Suprapubic skin (tissue), 3 donors: ENCODE results near the gene CYB5D1.

Source experiments
- EP300 ChIP-seq: sonication (generic); formaldehyde crosslinking; IDR thresholded peaks from one replicate; pipeline ENCODE4 v1.6.1; 2017; ENCODE audit warnings: antibody characterized with exemption
- POLR2A ChIP-seq, 2 donors: fragments of 450-650 bp; IDR thresholded peaks; one replicate each; pipeline ENCODE4 v1.6.1; 2017; ENCODE audit warnings: antibody characterized with exemption in 2 of 2, mild to moderate bottlenecking in 2 of 2, moderate library complexity in 2 of 2
- TF ChIP-seq, protein P1 (sequence below), 2 donors: fragments of 200-600 bp in 1 of 2; fragments of 450-650 bp in 1 of 2; sonication (generic) in 1 of 2; IDR thresholded peaks; one replicate each; pipeline ENCODE4 v1.5.1; 2016 to 2019; ENCODE audit warnings: antibody characterized with exemption in 2 of 2, mild to moderate bottlenecking in 1 of 2, moderate library complexity in 1 of 2

DNA sequence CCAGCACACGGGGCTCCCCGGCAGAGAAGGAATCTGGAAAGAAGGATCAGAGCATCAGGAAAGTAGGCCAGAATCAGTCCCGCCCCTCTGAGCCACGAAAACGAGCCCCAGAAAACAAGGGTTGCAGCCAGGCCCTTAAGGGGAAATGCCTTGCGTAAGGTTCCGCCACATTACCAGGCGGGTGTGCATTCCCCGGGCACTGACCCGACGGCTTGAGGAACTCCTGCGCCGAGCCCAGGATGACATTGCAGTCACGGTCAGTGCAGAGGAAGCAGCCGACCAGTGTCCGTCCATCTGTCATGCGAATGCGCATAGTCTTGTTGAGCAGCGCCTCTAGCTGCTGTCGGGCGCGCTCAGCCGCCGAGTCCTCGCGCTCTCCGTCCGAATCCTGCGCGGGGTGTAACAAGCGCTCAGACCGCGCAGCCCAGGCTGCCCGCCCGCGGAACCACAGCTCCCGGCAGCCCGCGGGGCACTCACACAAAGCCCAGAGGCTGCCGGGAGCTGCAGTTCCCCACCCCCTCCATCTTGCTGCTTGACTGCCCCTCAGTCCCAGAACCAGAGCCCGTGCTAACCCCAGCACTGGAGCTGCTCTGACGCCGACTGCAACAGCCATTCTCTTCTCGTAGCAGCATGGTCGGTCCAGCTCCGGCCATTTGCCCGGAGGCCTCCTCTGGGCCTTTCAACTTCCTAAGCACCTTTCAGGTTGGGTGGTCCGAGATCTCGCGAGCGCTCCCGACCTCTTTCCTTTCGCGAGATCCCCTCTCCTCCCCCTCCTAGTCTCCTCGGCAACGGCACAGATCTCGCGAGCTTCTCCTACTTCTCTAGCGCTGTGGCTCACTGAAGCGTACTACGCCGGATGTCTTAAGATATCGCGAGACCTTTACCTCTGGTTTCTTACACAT is 741 bp upstream of the CYB5D1 start, which contains the start of gene NAA38:
- TF ChIP-seq, protein P1, sequence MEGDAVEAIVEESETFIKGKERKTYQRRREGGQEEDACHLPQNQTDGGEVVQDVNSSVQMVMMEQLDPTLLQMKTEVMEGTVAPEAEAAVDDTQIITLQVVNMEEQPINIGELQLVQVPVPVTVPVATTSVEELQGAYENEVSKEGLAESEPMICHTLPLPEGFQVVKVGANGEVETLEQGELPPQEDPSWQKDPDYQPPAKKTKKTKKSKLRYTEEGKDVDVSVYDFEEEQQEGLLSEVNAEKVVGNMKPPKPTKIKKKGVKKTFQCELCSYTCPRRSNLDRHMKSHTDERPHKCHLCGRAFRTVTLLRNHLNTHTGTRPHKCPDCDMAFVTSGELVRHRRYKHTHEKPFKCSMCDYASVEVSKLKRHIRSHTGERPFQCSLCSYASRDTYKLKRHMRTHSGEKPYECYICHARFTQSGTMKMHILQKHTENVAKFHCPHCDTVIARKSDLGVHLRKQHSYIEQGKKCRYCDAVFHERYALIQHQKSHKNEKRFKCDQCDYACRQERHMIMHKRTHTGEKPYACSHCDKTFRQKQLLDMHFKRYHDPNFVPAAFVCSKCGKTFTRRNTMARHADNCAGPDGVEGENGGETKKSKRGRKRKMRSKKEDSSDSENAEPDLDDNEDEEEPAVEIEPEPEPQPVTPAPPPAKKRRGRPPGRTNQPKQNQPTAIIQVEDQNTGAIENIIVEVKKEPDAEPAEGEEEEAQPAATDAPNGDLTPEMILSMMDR (IDR thresholded peaks at IDR 0.05), result peak in 1 of 2 donors; percentile 51
- peak in 1 of 2 donors; percentile 26 for TF ChIP-seq POLR2A (IDR thresholded peaks at IDR 0.05)
- no peak for TF ChIP-seq EP300
